ENCODE measurements around the gene CPT1B. TPM values are rescaled to one million over a fixed set of nuclear protein-coding genes. Genes with fewer than 3 reads are reported as not detected.

The CPT1B gene
- total and polyA plus RNA-seq, 2 donors (not counting 3 experiments of a cell fraction or from before 2014, with no cell fraction given) = 7.1 TPM

DNA sequence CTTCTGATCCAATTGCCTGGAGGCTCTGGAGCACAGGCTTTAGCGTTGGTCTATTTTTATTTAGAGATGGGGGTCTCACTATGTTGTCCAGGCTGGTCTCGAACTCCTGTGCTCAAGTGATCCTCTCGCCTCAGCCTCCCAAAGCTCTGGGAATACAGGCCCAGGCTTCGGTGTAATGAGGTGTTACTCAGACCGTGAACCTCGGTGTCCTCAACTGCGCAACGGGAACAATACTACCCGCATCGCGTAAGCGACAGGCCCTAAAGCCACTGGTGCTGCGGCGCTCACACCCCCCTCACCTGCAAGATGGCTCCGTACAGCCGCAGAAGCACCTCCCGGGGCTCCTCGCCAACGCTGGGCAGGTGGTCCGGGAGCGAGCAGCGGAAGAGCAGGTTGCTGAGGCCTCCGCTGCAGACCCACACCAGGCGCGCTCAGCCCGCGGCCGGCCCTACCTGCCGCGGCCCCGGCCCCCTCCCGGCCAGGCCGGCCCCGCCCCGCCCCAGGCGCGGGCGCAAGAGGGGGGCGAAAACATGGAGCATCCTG, 3.8 kb upstream of the CPT1B start:
- no TSS peak for BruUV-seq (replicated peaks)
- Histone ChIP-seq H3K4me3 (replicated peaks in 1 of 3; ENCODE audit: insufficient read depth in 1 of 3, low read depth in 1 of 3, low read length in 3 of 3) (peak overlapping the region; percentile 73 to 87 (median 85)), H3K9me1 (replicated peaks; ENCODE audit: control insufficient read depth, extremely low read depth, insufficient read depth, low read length) (no peaks in the 10 kb centered on the region), H3K4me2 (ENCODE audit: insufficient read depth, low read length) (peak overlapping the region; percentile 66), H4K20me1 (replicated peaks; ENCODE audit: control insufficient read depth, extremely low read depth, insufficient read depth, low read length) (no peaks in the 10 kb centered on the region), H3K4me1 (ENCODE audit: control insufficient read depth, extremely low read depth, insufficient read depth, low read length) (peaks cover 13% of the 10 kb centered on the region), H2AFZ (ENCODE audit: low read depth, low read length) (peak overlapping the region; percentile 98), H3K27ac (ENCODE audit: insufficient read depth, low read depth, low read length) (peak overlapping the region; percentile 87), H3K9me3 (replicated peaks; ENCODE audit: control insufficient read depth, insufficient read depth, low read length) (no peaks in the 10 kb centered on the region), H3K79me2 (ENCODE audit: control insufficient read depth, insufficient read depth, low read length) (peaks cover 8% of the 10 kb centered on the region), H3K9ac (replicated peaks; ENCODE audit: extremely low read depth, insufficient read depth, low read length) (peak overlapping the region; percentile 96), H3K27me3 (ENCODE audit: control insufficient read depth in 2 of 2, insufficient read depth in 2 of 2, low read length in 2 of 2) (no peaks in the 10 kb centered on the region), H3K36me3 (ENCODE audit: control insufficient read depth in 2 of 2, extremely low read depth in 1 of 2, insufficient read depth in 2 of 2, low read length in 2 of 2) (peaks cover 0 to 7% of the 10 kb centered on the region in 2 experiments)
- CTCF ChIA-PET = interaction anchor here (1.3 to 3.5 kb wide), 3 partner anchors 16 to 56 kb away, joined by 4 to 17 read pairs (median 5); partner anchors contain the start of gene SCO2
- TF ChIP-seq JUN (IDR thresholded peaks at IDR 0.05; ENCODE audit: borderline replicate concordance, insufficient read depth, insufficient read length, low read depth) = no peak
- TF ChIP-seq, protein P1, sequence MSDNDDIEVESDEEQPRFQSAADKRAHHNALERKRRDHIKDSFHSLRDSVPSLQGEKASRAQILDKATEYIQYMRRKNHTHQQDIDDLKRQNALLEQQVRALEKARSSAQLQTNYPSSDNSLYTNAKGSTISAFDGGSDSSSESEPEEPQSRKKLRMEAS (IDR thresholded peaks at IDR 0.05; ENCODE audit: insufficient read depth, insufficient read length) = no peak
- intact Hi-C loops (cut with micrococcal nuclease) (loop anchor here (2.0 kb wide), 3 partner anchors 57 to 111 kb away; partner anchors contain the start of genes NCAPH2 and SCO2), dilution Hi-C loops (cut with MboI; ENCODE audit: extremely low pct_ligation_motif_present, low sequenced_read_pairs) (no loop called here)
- POLR2A ChIA-PET = interaction anchor here (1.6 kb wide), 1 partner anchor 56 kb away, joined by 4 read pairs; the partner anchor contains the start of gene SCO2
- FAIRE-seq = peak; percentile 59
- no peak for DNase-seq (ENCODE audit: low read depth, low spot score)

DNA sequence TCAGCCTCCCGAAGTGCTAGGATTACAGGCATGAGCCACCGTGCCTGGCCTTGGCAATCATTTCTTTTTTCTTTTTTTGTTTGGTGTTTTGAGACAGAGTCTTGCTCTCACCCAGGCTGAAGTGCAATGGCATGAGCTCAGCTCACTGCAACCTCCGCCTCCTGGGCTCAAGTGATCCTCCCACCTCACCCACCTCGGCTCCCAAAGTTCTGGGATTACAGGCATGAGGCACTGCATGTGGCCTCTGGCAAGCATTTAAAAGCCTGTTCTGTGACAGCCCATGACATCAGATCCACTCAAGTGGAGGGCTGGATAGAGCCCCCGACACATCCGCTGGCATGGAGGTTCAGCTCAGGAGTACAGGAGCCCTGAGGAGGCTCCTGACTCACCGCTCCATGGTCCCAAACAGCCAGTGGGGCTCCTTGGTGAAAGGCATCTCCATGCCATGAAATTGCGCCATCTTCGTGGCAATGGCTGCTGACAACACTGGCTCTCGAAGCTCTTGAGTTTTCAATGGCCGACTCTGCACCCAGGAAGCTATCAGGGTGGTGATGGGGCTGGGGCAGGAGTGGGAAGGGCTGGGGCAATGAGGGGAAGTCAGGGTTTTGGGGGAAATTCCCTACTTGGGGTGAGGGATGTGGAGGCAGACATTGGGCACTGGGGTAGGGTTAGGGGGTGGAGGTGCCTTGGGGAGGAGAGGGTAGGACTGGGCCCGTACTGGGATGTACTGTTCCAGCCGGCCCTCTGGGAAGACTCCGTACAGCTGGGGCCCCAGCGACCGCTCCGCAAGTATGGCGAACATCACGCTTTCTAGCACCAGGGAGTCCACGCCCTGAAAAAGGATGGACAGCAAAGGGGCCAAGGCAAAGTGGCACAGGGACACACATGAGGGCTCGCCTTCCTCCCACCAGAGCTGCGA, 3.1 kb upstream of the CPT1B start:
- no peaks in the 10 kb centered on the region for H3K27me3 ChIP-seq (ENCODE audit: control insufficient read depth in 2 of 2, insufficient read depth in 2 of 2, low read length in 2 of 2)
- peak overlapping the region in 2 of 3 experiments; percentile 73 to 85 for H3K4me3 ChIP-seq (replicated peaks in 1 of 3; ENCODE audit: insufficient read depth in 1 of 3, low read depth in 1 of 3, low read length in 3 of 3)
- TF ChIP-seq EZH2 (IDR thresholded peaks at IDR 0.05; ENCODE audit: borderline replicate concordance, low read depth, low read length, severe bottlenecking) = no peak
- no peak for TF ChIP-seq JUN (IDR thresholded peaks at IDR 0.05; ENCODE audit: borderline replicate concordance, insufficient read depth, insufficient read length, low read depth)
- no peak for TF ChIP-seq POLR2A (IDR thresholded peaks at IDR 0.05; ENCODE audit: low read depth, low read length)
- TF ChIP-seq MYC (IDR thresholded peaks at IDR 0.05; ENCODE audit: low read depth, low read length) = no peak
- H3K9ac ChIP-seq (replicated peaks; ENCODE audit: extremely low read depth, insufficient read depth, low read length) = peak overlapping the region; percentile 96
- POLR2A ChIA-PET = no interaction called here
- no peaks in the 10 kb centered on the region for H4K20me1 ChIP-seq (replicated peaks; ENCODE audit: control insufficient read depth, extremely low read depth, insufficient read depth, low read length)
- H3K36me3 ChIP-seq (ENCODE audit: control insufficient read depth in 2 of 2, extremely low read depth in 1 of 2, insufficient read depth in 2 of 2, low read length in 2 of 2) = peaks cover 0 to 7% of the 10 kb centered on the region in 2 experiments
- CTCF ChIA-PET = interaction anchor here (1.3 to 3.5 kb wide), 2 partner anchors 15 to 40 kb away, joined by 5 to 17 read pairs; no protein-coding TSS in a partner anchor
- peak overlapping the region; percentile 66 for H3K4me2 ChIP-seq (ENCODE audit: insufficient read depth, low read length)
- BruUV-seq (replicated peaks) = TSS peak; percentile 45
- no peaks in the 10 kb centered on the region for H3K9me3 ChIP-seq (replicated peaks; ENCODE audit: control insufficient read depth, insufficient read depth, low read length)
- FAIRE-seq = no peak
- H3K27ac ChIP-seq (ENCODE audit: insufficient read depth, low read depth, low read length) = no peak overlapping the region
- DNase-seq (ENCODE audit: low read depth, low spot score) = no peak
- H3K9me1 ChIP-seq (replicated peaks; ENCODE audit: control insufficient read depth, extremely low read depth, insufficient read depth, low read length) = no peaks in the 10 kb centered on the region
- dilution Hi-C loops (cut with MboI; ENCODE audit: extremely low pct_ligation_motif_present, low sequenced_read_pairs) = no loop called here
- intact Hi-C loops (cut with micrococcal nuclease) = no loop called here
- no peak overlapping the region for H2AFZ ChIP-seq (ENCODE audit: low read depth, low read length)
- peaks cover 13% of the 10 kb centered on the region for H3K4me1 ChIP-seq (ENCODE audit: control insufficient read depth, extremely low read depth, insufficient read depth, low read length)
- H3K79me2 ChIP-seq (ENCODE audit: control insufficient read depth, insufficient read depth, low read length) = peaks cover 8% of the 10 kb centered on the region

Data from endothelial cell of umbilical vein (primary cell).